Adrenal gland (tissue), 12 donors: Measurements from ENCODE around the gene SGSH. TPM values are rescaled to one million over a fixed set of nuclear protein-coding genes. Genes with fewer than 3 reads are reported as not detected.

Experiments used
- DNase-seq, 7 donors: peaks; one replicate each; pipeline ENCODE4 v3.0.0-alpha.2; 2019 to 2020
- H3K27ac ChIP-seq, 5 donors: fragments of 200-600 bp; sonication (generic) in 4 of 5; 1 replicate in 3 of 5; 2 replicates in 2 of 5; pipeline versions ENCODE4 v1.5.1 to v1.8.0; 2016 to 2020; ENCODE audit warnings: mild to moderate bottlenecking in 1 of 5
- H3K27me3 ChIP-seq: fragments of 200-600 bp; 2 replicates; pipeline ENCODE4 v1.8.0; 2021
- H3K36me3 ChIP-seq, 2 donors: fragments of 200-600 bp; replicated peaks in 1 of 2; 1 replicate in 1 of 2; 2 replicates in 1 of 2; pipeline versions ENCODE4 v1.5.1 to v1.8.0; 2018 to 2022
- H3K4me1 ChIP-seq, 2 donors: fragments of 200-600 bp; replicated peaks in 1 of 2; 1 replicate in 1 of 2; 2 replicates in 1 of 2; pipeline versions ENCODE4 v1.5.1 to v1.8.0; 2018 to 2021
- H3K4me3 ChIP-seq, 4 donors: fragments of 200-600 bp; sonication (generic) in 3 of 4; one replicate each; pipeline ENCODE4 v1.5.1; 2016 to 2018
- H3K9me3 ChIP-seq, 3 donors: fragments of 200-600 bp; sonication (generic) in 1 of 3; replicated peaks in 1 of 3; 1 replicate in 2 of 3; 2 replicates in 1 of 3; pipeline versions ENCODE4 v1.5.1 to v1.8.0; 2016 to 2021
- POLR2A ChIP-seq, 2 donors: fragments of 450-650 bp; IDR thresholded peaks; one replicate each; pipeline ENCODE4 v1.6.1; 2017; ENCODE audit warnings: antibody characterized with exemption in 2 of 2, mild to moderate bottlenecking in 2 of 2, moderate library complexity in 1 of 2
- WGBS, 4 donors: extraction: QIAGEN DNeasy Blood & Tissue Kit in 2 of 4; methylation state at CpG; one replicate each; pipeline versions ENCODE4 v1.1.5 to v1.1.7; 2013 to 2017; 5-methylcytosine and 5-hydroxymethylcytosine counted together
- intact Hi-C, 2 donors: fragments of 100-400 bp; cut with DNase I; formaldehyde crosslinking; loops; one replicate each; pipeline versions ENCODE4 v1.14.1 to v1.15.0; 2022 to 2023
- polyA plus RNA-seq, 3 donors: library from polyadenylated mRNA; stranded (reverse); fragments of 200-250 nt in 2 of 3; fragments of 350-450 nt in 1 of 3; fragmentation: Illumina TruSeq in 1 of 3; extraction: RNeasy Lipid Tissue Mini Kit (QIAGEN cat#74804) in 1 of 3; gene quantifications; one replicate each; pipeline ENCODE4 v1.2.3, GENCODE V29; 2013 to 2014
- total RNA-seq, 9 donors: library from RNA; depleted of rRNA in 4 of 9; stranded (reverse); fragments of >200 nt in 4 of 9; fragments of 120-200 nt in 1 of 9; fragmentation: NEBNext Ultra II Directional in 1 of 9; extraction: Animal tissue kit (Norgen Biotek cat#: 25700) in 1 of 9; gene quantifications; one replicate each; pipeline versions ENCODE4 v1.1.0 to v1.2.4, GENCODE V29; 2013 to 2023
- TF ChIP-seq, protein P1 (sequence below), 6 experiments: fragments of 450-650 bp in 4 of 6; fragments of 200-600 bp in 2 of 6; sonication (generic) in 1 of 6; IDR thresholded peaks; 1 replicate in 5 of 6; 2 replicates in 1 of 6; pipeline versions ENCODE4 v1.5.1 to v1.8.0; 2016 to 2021; ENCODE audit warnings: antibody characterized with exemption in 6 of 6, mild to moderate bottlenecking in 2 of 6, moderate library complexity in 1 of 6
- donor health status: healthy with polysubstance abuse.
- donor health status: Bipolar disorder and iron deficiency.
- donor health status: DM: yes; HTN: yes; CAD: no.
- donor health status: DM: no; HTN: no; CAD: no.
- donor health status: DM: no; HTN: no; CAD: no.
- donor health status: DM: yes; HTN: yes; CAD: no.

Gene SGSH
- total and polyA plus RNA-seq, 12 donors: 33.3 to 194 (median 89.3) TPM

GRCh38 chr17:80237386-80237785 is 17.3 kb upstream of the SGSH start:
- Histone ChIP-seq H3K9me3 (peaks cover 0 to 4% (median 0%) of the 10 kb centered on the region in 3 donors), H3K36me3 (peaks cover 0 to 56% of the 10 kb centered on the region in 2 donors), H3K4me1 (no peaks in the 10 kb centered on the region), H3K4me3 (no peak overlapping the region), H3K27ac (no peak overlapping the region), H3K27me3 (no peaks in the 10 kb centered on the region)
- 92 to 95% (median 95%) methylated on average over 5 to 10 of the region's 10 CpGs for WGBS, 4 donors
- intact Hi-C loops: no loop called here
- TF ChIP-seq, protein P1, sequence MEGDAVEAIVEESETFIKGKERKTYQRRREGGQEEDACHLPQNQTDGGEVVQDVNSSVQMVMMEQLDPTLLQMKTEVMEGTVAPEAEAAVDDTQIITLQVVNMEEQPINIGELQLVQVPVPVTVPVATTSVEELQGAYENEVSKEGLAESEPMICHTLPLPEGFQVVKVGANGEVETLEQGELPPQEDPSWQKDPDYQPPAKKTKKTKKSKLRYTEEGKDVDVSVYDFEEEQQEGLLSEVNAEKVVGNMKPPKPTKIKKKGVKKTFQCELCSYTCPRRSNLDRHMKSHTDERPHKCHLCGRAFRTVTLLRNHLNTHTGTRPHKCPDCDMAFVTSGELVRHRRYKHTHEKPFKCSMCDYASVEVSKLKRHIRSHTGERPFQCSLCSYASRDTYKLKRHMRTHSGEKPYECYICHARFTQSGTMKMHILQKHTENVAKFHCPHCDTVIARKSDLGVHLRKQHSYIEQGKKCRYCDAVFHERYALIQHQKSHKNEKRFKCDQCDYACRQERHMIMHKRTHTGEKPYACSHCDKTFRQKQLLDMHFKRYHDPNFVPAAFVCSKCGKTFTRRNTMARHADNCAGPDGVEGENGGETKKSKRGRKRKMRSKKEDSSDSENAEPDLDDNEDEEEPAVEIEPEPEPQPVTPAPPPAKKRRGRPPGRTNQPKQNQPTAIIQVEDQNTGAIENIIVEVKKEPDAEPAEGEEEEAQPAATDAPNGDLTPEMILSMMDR (IDR thresholded peaks at IDR 0.05): no peak
- no peak for TF ChIP-seq POLR2A (IDR thresholded peaks at IDR 0.05)
- no peak for DNase-seq

GRCh38 chr17:80236911-80237310 is 16.8 kb upstream of the SGSH start:
- Histone ChIP-seq H3K4me3 (no peak overlapping the region), H3K9me3 (peaks cover 0 to 9% (median 0%) of the 10 kb centered on the region in 3 donors), H3K36me3 (peaks cover 0 to 51% of the 10 kb centered on the region in 2 donors), H3K4me1 (no peaks in the 10 kb centered on the region), H3K27me3 (no peaks in the 10 kb centered on the region), H3K27ac (no peak overlapping the region)
- TF ChIP-seq POLR2A (IDR thresholded peaks at IDR 0.05): no peak
- TF ChIP-seq, protein P1 (IDR thresholded peaks at IDR 0.05): no peak
- DNase-seq: no peak
- intact Hi-C loops: no loop called here
- WGBS, 4 donors: 86 to 98% (median 91%) methylated on average over 7 to 17 of the region's 17 CpGs

- peaks cover 5 to 7% of the 10 kb centered on the region in 2 donors for H3K4me1 ChIP-seq
- 95 to 97% (median 96%) methylated on average over 3 of the region's 3 CpGs for WGBS, 4 donors
- TF ChIP-seq, protein P1 (IDR thresholded peaks at IDR 0.05): no peak
- TF ChIP-seq POLR2A (IDR thresholded peaks at IDR 0.05): no peak
- no peak for DNase-seq
- peaks cover 0 to 11% (median 0%) of the 10 kb centered on the region in 3 donors for H3K9me3 ChIP-seq
- H3K27me3 ChIP-seq: no peaks in the 10 kb centered on the region
- peaks cover 0 to 36% of the 10 kb centered on the region in 2 donors for H3K36me3 ChIP-seq
- H3K4me3 ChIP-seq: no peak overlapping the region
- intact Hi-C loops: no loop called here
- no peak overlapping the region for H3K27ac ChIP-seq
These were observed 13.1 kb upstream of the SGSH start for GRCh38 chr17:80233202-80233601.

DNA sequence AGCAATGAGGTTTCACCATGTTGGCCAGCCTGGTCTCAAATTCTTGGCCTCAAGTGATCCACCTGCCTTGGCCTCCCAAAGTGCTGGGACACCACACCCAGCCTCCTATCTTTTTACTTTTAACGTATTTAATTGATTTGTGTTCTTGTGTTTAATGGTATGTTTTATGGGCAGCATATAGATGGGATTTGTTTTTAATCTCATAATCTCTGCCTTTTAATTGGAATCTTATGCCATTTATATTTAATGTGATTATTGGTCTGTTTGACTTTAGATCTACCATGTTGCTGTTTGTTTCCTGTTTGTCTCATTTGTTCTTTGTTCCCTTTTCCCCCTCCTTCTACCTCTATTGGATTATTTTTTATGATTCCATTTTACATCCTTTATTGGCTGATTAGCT is 12.3 kb upstream of the SGSH start:
- Histone ChIP-seq H3K36me3 (peaks cover 0 to 36% of the 10 kb centered on the region in 2 donors), H3K9me3 (peaks cover 0 to 11% (median 0%) of the 10 kb centered on the region in 3 donors)
- intact Hi-C loops: no loop called here

More for the DNA sequence above, 12.3 kb upstream of the SGSH start:
- no peak for DNase-seq
- H3K4me1 ChIP-seq: peaks cover 5 to 7% of the 10 kb centered on the region in 2 donors
- no peaks in the 10 kb centered on the region for H3K27me3 ChIP-seq
- 93 to 100% (median 96%) methylated on average over 1 of the region's 1 CpG for WGBS, 4 donors
- no peak for TF ChIP-seq POLR2A (IDR thresholded peaks at IDR 0.05)
- TF ChIP-seq, protein P1 (IDR thresholded peaks at IDR 0.05): no peak
- no peak overlapping the region for H3K27ac ChIP-seq
- H3K4me3 ChIP-seq: no peak overlapping the region
